Stimulated activated CD4-positive, alpha-beta T cell treated with anti-CD3 and anti-CD28 coated beads, Interleukin-12 subunit alpha, Interleukin-12 subunit beta, amount 100 ng/mL, for 24 hours (primary cell): ENCODE results near the gene PLOD3.
"Not testable (repeated sequence)": the region's sequence is repeated elsewhere in the genome, so short reads cannot be mapped to it uniquely, and the experiment has no call there.

Source experiments
- DNase-seq, 2 experiments: peaks; one replicate each; pipeline ENCODE4 v3.0.0-alpha.2; 2020; ENCODE audit warnings: low read depth in 2 of 2

Gene PLOD3, protein sequence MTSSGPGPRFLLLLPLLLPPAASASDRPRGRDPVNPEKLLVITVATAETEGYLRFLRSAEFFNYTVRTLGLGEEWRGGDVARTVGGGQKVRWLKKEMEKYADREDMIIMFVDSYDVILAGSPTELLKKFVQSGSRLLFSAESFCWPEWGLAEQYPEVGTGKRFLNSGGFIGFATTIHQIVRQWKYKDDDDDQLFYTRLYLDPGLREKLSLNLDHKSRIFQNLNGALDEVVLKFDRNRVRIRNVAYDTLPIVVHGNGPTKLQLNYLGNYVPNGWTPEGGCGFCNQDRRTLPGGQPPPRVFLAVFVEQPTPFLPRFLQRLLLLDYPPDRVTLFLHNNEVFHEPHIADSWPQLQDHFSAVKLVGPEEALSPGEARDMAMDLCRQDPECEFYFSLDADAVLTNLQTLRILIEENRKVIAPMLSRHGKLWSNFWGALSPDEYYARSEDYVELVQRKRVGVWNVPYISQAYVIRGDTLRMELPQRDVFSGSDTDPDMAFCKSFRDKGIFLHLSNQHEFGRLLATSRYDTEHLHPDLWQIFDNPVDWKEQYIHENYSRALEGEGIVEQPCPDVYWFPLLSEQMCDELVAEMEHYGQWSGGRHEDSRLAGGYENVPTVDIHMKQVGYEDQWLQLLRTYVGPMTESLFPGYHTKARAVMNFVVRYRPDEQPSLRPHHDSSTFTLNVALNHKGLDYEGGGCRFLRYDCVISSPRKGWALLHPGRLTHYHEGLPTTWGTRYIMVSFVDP

DNA sequence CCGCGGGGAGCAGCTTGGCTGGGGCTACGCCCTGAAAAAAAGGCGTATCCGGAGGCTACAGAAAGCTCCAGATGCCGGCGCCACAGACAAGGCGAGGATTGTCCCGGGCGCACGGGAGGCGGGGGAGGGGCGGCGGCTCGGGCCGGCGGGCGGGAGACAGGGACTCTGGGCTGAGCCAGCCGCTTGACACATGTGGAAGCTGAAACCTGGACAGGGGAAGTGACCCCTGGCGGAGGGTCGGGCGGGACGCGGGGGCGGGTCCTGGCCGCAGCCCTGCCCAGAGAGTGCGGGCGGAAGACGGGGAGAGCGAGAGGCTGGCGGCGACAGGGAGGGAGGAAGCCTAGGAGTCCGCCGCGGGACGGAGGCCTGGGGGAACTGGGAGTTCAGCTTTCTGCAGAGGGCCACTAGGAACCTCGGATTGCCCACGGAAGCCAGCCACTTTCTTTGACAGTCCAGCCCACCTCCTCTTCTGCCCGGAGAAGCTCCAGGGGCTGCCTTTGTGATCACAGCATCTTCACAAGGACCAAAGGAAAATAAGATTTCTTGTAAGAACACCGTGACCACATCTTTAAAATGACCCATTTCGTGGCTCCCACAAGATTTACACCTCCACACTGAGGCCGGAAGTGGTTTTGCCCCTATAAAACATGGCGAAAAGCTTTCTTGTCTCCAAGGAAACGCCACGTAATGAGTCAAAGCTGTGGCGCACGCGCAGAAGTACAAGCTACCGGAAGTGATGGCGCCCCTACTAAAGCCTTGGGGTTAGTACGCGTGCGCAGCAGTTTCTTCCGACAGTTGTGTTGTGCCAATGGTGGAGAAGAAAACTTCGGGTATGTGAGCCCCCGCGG, at the start of gene PLOD3, which contains the start of gene ZNHIT1:
Gene PLOD3, minus strand, starts transcription at position 194 of the 848 bp plus-strand sequence. CDS start 307 bp downstream, outside the sequence.
Gene ZNHIT1, plus strand, starts transcription at position 778 of the 848 bp plus-strand sequence. Its CDS starts 31 bp downstream, at position 809.
- peak; percentile 90 to 91 for DNase-seq

- DNase-seq, result no peak
Measured at GRCh38 chr7:101265622-101266516, 48.5 kb upstream of the PLOD3 start.

DNA sequence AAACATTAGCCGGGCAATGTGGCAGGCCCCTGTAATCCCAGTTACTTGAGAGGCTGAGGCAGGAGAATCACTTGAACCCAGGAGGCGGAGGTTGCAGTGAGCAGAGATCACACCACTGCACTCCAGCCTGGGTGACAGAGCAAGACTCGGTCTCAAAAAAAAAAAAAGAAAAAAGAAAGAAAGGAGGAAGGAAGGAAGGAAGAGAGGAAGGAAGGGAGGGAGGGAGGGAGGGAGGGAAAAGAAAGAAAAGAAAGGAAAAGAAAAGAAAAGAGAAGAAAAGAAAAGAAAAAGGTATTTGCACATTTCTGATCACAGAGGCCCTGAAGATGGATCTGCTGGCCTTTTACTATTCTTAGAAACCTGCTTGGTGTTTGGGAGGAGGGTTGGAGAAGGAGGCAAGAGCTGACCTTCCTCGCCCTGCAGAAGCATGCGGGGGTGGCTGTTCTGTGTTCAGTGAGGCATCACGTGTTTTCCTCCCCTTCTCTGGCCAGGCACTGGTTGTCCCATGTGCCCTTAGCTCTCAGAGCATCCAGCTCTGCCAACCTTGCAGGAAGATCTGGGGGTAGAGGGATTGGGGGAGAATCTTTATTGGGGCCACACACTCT, 46.8 kb upstream of the PLOD3 start:
- DNase-seq, result not testable (repeated sequence)

DNA sequence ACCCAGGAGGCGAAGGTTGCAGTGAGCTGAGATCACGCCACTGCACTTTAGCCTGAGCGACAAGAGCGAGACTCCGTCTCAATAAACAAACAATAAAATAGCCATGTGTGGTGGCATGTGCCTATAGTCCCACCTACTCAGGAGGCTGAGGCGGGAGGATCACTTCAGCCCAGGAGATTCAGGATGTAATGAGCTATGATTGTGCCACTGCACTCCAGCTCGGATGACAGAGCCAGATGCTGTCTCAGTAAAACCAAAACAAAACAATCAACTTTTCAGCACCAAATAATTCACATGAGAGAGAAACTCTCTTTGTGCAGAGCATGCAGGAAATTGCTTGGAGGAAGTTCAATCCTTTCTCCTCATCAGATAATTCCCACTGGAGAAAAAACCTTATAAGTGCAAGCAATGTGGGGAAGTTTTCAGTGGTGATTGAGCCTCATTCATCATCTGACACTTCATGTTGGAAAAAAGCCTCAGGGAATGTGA, 40.9 kb upstream of the PLOD3 start:
- no peak for DNase-seq

GRCh38 chr7:101255796-101256195, 38.4 kb upstream of the PLOD3 start:
- DNase-seq, result no peak

- DNase-seq, result not testable (repeated sequence)
Measured at GRCh38 chr7:101253199-101253598, 35.8 kb upstream of the PLOD3 start.

- DNase-seq, result peak; percentile 97 to 99
Measured at GRCh38 chr7:101251871-101252659, 34.7 kb upstream of the PLOD3 start.

DNA sequence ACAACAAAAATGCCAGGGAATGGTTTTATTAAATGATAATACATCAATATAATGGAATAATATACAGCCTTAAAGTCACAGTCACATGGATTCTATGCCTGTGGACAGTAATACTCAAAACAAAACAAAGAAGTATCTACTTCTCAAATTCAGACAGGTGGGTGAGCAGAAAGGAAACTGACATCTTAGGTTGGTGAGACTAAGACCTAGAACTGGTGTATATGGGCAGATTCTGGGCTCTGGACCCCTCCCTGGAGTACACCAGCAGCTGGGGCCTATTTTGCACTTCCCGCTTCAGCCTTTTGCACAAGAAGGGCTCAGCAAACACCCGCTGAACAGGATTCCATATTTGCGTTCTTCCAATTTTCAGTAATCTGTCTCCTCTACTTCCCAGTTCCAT, 32.9 kb upstream of the PLOD3 start:
- DNase-seq, result no peak

DNA sequence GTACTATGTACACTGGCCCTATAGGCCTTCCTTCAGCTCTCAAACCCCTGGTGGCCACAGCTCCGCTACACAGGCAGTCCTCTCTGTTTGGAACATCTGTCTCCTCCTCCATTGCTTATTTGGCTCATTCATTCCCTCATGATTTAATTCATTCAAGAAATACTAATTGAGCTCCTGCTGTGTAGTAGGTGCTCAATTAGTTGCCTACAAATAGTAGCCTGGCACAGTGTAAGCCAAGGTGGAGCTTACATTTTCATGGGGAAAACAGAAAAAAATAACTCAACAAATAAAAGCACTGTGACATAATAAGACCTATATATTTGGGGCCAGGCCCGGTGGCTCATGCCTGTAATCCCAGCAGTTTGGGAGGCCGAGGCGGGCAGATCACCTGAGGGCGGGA, 30.9 kb upstream of the PLOD3 start:
- DNase-seq, result no peak

GRCh38 chr7:101245147-101245668, 27.8 kb upstream of the PLOD3 start:
- no peak for DNase-seq

DNA sequence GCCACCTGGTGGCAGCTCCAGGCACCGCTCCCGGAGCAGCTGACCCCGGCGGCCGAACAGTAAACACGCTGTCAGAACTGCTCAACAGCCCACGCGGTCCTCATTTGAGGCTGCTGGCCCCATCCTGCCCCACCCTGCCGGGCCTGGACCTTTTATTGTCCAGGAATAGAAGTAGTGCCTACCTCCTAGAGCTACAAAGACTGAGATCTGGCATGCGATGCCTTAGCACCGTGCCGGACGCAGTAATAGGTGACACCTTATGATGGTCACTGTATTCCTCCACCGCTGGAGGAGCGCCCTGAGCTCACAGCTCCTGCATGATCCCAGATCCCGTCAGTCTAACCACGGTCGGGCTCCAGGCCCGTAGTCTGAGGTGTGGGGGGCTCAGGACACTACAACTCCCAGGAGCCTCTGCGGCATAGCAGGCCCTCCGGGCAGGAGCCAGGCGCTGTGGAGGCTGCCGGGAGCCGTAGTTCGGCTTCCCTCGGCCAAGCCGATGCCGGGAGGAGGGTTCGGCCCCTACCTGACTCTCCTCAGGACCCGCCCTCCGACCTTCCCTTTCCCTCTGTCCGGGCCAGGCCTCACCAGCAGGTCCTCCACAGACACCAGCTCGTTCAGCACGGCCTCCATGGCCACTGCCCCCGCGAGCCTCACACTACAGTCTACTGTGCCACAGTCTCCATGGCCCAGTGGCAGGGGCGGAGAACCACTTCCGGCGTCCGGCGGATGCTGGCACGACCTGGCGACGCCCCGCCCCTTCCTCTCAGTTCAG, 27.2 kb upstream of the PLOD3 start, which contains the start of gene FIS1:
Gene FIS1, minus strand, starts transcription at position 707 of the 772 bp plus-strand sequence. Its CDS starts 77 bp downstream, at position 630.
- peak; percentile 90 to 92 for DNase-seq

- DNase-seq, result no peak
Measured at GRCh38 chr7:101243646-101244374, 26.4 kb upstream of the PLOD3 start.

DNA sequence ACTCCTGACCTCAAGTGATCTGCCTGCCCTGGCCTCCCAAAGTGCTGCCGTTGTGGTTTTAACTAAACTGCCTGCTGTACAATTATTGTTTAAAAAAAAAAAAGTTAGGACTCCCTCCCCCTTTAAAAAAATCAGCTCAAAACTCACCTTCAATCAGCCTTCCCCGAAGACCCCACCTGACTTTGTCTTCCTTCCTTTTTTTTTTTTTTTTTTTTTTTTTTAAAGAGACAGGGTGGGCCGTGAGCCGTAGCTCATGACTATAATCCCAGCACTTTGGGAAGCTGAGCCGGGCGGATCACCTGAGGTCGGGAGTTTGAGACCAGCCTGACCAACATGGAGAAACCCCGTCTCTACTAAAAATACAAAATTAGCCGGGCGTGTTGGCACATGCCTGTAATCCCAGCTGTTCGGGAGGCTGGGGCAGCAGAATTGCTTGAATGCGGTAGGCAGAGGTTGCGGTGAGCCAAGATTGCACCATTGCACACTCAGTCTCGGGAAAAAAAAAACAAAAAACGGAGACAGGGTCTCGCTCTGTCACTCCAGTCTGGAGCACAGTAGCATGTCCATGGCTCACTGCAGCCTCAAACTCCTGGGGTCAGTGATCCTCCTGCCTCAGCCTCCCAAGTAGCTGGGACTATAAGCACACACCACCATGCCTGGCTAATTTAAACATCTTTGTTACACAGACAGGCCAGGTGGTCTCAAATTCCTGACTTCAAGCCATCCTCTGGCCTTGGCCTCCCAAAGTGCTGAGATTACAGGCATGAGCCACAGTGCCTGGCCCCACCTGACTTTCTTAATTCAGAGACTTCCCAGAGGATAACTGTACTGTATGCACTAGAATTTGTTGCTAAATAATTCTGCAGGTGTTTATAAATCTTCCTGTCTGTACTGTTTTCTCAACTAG, 24.3 kb upstream of the PLOD3 start:
- DNase-seq, result no peak

DNA sequence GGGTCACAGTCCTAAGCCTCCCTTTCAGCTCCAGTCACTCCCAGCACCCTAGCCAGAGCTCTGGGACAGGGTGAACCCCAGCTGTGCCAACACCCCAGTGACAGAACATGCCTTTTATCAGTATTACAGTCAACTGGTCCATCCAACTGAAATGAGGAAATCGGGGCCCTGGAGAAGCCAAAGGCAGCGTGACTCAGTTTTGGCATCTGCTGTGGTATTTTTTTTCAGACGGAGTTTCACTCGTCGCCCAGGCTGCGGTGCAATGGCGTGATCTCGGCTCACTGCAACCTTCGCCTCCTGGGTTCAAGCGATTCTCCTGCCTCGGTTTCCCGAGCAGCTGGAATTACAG, 23.6 kb upstream of the PLOD3 start:
- DNase-seq, result no peak

GRCh38 chr7:101240226-101241014, 23.0 kb upstream of the PLOD3 start:
- no peak for DNase-seq

GRCh38 chr7:101239951-101240220, 22.5 kb upstream of the PLOD3 start:
- DNase-seq, result no peak
